HepG2 (cell line): ENCODE data around the gene TADA2B. TPM values are rescaled to one million over a fixed set of nuclear protein-coding genes. Genes with fewer than 3 reads are reported as not detected.

ENCODE experiments used
- BRCA1 ChIP-seq: sonication (generic); formaldehyde crosslinking; IDR thresholded peaks from 2 replicates; pipeline ENCODE4 v1.4.0; 2020; ENCODE audit warnings: missing genetic modification reagents
- BRD4 ChIP-seq: sonication (generic); formaldehyde crosslinking; IDR thresholded peaks from 2 replicates; pipeline ENCODE4 v1.4.0; 2020; ENCODE audit warnings: missing genetic modification reagents
- CBX2 ChIP-seq, 2 experiments: fragments of 200-600 bp in 1 of 2; sonication (generic); formaldehyde crosslinking in 1 of 2; IDR thresholded peaks; 2 replicates each; pipeline versions ENCODE4 v1.7.0 to v1.8.1; 2018 to 2022; ENCODE audit warnings: low read depth in 2 of 2, low read length in 1 of 2, mild to moderate bottlenecking in 1 of 2, missing genetic modification reagents in 1 of 2
- ELF1 ChIP-seq: sonication (generic); formaldehyde crosslinking; IDR thresholded peaks from 2 replicates; pipeline ENCODE4 v1.4.0; 2020; ENCODE audit warnings: missing genetic modification reagents
- ELF3 ChIP-seq: IDR thresholded peaks from 2 replicates; pipeline ENCODE4 v1.6.1; 2016; ENCODE audit warnings: missing genetic modification reagents, missing compliant biosample characterization
- HNF4A ChIP-seq: sonication (generic); formaldehyde crosslinking; IDR thresholded peaks from 2 replicates; pipeline ENCODE4 v1.4.0; 2020; ENCODE audit warnings: missing genetic modification reagents
- KAT2B ChIP-seq: fragments of 150-350 bp; IDR thresholded peaks from 2 replicates; pipeline ENCODE4 v1.6.1; 2014; ENCODE audit warnings: low read depth, low read length, borderline replicate concordance
- KLF6 ChIP-seq: IDR thresholded peaks from 2 replicates; pipeline ENCODE4 v1.8.0; 2016; ENCODE audit warnings: missing biosample characterization, missing genetic modification reagents
- MEF2D ChIP-seq: sonication (generic); formaldehyde crosslinking; IDR thresholded peaks from 2 replicates; pipeline ENCODE4 v1.5.1; 2020; ENCODE audit warnings: mild to moderate bottlenecking, missing genetic modification reagents
- NFKB2 ChIP-seq: sonication (generic); formaldehyde crosslinking; IDR thresholded peaks from 2 replicates; pipeline ENCODE4 v1.4.0; 2020; ENCODE audit warnings: missing genetic modification reagents, borderline replicate concordance
- NR2F2 ChIP-seq: IDR thresholded peaks from 2 replicates; pipeline ENCODE4 v1.6.1; 2012; ENCODE audit warnings: low read depth, inconsistent platforms, borderline replicate concordance
- RBM39 ChIP-seq: fragments of 200-400 bp; formaldehyde crosslinking; IDR thresholded peaks from one replicate; pipeline ENCODE4 v1.6.1; 2018; ENCODE audit warnings: antibody characterized with exemption, mild to moderate bottlenecking, low read depth, low read length; ENCODE audit not compliant: poor library complexity, severe bottlenecking
- SOX6 ChIP-seq, 2 experiments: fragments of 450-650 bp in 1 of 2; sonication (generic) in 1 of 2; formaldehyde crosslinking in 1 of 2; IDR thresholded peaks; 2 replicates each; pipeline versions ENCODE4 v1.4.0 to v1.6.1; 2017 to 2020; ENCODE audit warnings: antibody characterized with exemption in 1 of 2, mild to moderate bottlenecking in 1 of 2, missing genetic modification reagents in 1 of 2
- SPEN ChIP-seq: sonication (generic); formaldehyde crosslinking; IDR thresholded peaks from 2 replicates; pipeline ENCODE4 v1.5.1; 2020; ENCODE audit warnings: low read depth, mild to moderate bottlenecking, missing genetic modification reagents
- ZFY ChIP-seq: sonication (generic); formaldehyde crosslinking; IDR thresholded peaks from 2 replicates; pipeline ENCODE4 v1.4.0; 2020; ENCODE audit warnings: missing genetic modification reagents
- ZNF256 ChIP-seq: sonication (generic); formaldehyde crosslinking; conservative IDR thresholded peaks from 2 replicates; pipeline ENCODE4 v1.4.0; 2020; ENCODE audit warnings: missing genetic modification reagents
- ZNF274 ChIP-seq: sonication (generic); formaldehyde crosslinking; IDR thresholded peaks from 2 replicates; pipeline ENCODE4 v1.5.1; 2020; ENCODE audit warnings: mild to moderate bottlenecking, missing genetic modification reagents
- ZNF644 ChIP-seq: IDR thresholded peaks from 2 replicates; pipeline ENCODE4 v1.6.1; 2016; ENCODE audit warnings: low read depth
- ZNF737 ChIP-seq: sonication (generic); formaldehyde crosslinking; IDR thresholded peaks from 2 replicates; pipeline ENCODE4 v1.5.0; 2020; ENCODE audit warnings: missing genetic modification reagents, mild to moderate bottlenecking, borderline replicate concordance
- ZNF83 ChIP-seq: sonication (generic); formaldehyde crosslinking; IDR thresholded peaks from 2 replicates; pipeline ENCODE4 v1.4.0; 2020; ENCODE audit warnings: missing genetic modification reagents, mild to moderate bottlenecking, borderline replicate concordance
- ZNF878 ChIP-seq: sonication (generic); formaldehyde crosslinking; IDR thresholded peaks from 2 replicates; pipeline ENCODE4 v1.8.1; 2023; ENCODE audit warnings: mild to moderate bottlenecking, missing genetic modification reagents, moderate library complexity
- polyA plus RNA-seq, 8 experiments: library from polyadenylated mRNA; depleted of rRNA in 3 of 8; stranded (reverse) in 7 of 8; unstranded in 1 of 8; fragments of >200 nt; fragmentation: Illumina TruSeq in 4 of 8; extraction: Trizol in 4 of 8; gene quantifications; 2 replicates each; pipeline versions ENCODE4 v1.2.1 to v1.2.3, GENCODE V29; 2011 to 2016; ENCODE audit warnings: low read depth in 4 of 8, missing spikeins in 1 of 8, mixed read lengths in 1 of 8; ENCODE audit not compliant: insufficient read depth in 1 of 8
- total RNA-seq, 5 experiments: library from RNA; depleted of rRNA; stranded (reverse); fragments of >200 nt; fragmentation: Illumina TruSeq; extraction: Trizol; gene quantifications; 2 replicates each; pipeline ENCODE4 v1.2.3, GENCODE V29; 2016; ENCODE audit warnings: low read depth in 1 of 5
- TF ChIP-seq, protein P1 (sequence below): sonication (generic); formaldehyde crosslinking; IDR thresholded peaks from 2 replicates; pipeline ENCODE4 v1.8.0; 2023; ENCODE audit warnings: mild to moderate bottlenecking, missing genetic modification reagents
- TF ChIP-seq, protein P2 (sequence below): sonication (generic); formaldehyde crosslinking; IDR thresholded peaks from 2 replicates; pipeline ENCODE4; 2020; ENCODE audit warnings: missing genetic modification reagents, mild to moderate bottlenecking, borderline replicate concordance
- TF ChIP-seq, protein P3 (sequence below): sonication (generic); formaldehyde crosslinking; IDR thresholded peaks from 2 replicates; pipeline ENCODE4 v1.4.0; 2020; ENCODE audit warnings: mild to moderate bottlenecking, low read depth, missing genetic modification reagents

Gene TADA2B
- total and polyA plus RNA-seq, 2 of the 13 experiments (the other 11 are each of a cell fraction or from before 2014, with no cell fraction given): 4.6 to 8.9 TPM

DNA sequence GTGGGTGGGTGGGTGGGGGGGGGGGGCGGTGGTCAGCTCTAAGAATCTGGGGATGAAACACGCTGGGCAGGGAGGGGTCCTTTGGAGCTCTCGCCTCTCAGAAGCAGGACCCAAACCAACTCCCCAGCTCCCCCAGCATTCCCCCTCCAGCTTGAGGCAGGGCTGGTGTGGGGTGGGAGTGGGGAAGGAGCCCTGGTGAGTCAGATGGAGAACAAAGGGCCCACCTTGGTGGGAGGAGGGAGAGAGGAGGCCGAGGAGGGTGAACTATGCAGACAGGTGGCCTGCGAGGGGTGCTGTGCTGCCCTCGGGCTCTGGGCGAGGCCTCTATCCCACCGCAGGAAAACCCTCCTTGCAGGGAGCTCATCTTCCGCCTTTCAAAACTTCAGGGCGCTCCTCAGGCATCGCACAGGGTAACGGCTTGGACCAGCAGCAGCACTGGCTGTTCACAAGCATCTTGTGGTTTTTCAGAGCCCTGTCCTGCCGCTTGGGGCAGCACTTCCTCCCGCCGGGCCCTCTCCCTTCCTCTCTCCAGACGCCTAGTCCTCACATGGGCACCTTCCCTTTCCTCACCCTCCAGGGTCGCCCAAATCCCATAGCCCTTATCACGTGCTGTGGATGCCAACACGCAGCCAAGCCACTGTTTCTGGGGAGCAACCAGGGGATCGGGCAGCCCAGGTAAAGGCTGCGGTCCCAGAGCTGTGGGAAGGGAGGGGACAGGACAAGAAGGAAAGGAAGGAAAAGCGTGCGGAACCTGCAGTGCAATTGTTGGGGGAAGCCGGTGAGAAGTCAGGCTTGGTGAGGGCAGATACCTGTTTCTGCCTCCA is 58.7 kb downstream of the TADA2B start (continued):
- TF ChIP-seq BRCA1 (CRISPR knock-in tag) (0 out of 2 replicates have a peak, but pooled peaks have one; percentile 24), ZFY (CRISPR knock-in tag) (peak; percentile 55), KLF6 (no peak), ZNF256 (no peak), ZNF274 (0 out of 2 replicates have a peak, but pooled peaks have one; percentile 48), BRD4 (0 out of 2 replicates have a peak, but pooled peaks have one; percentile 20), ZNF737 (CRISPR knock-in tag) (no peak), SOX6 (IDR thresholded peaks at IDR 0.05) (no peak), SOX6 (CRISPR knock-in tag; IDR thresholded peaks at IDR 0.05) (no peak), NR2F2 (no peak), ELF1 (CRISPR knock-in tag) (no peak), NFKB2 (CRISPR knock-in tag) (peak; percentile 88; the same call in 1 of the 2 replicates), ZNF878 (no peak), MEF2D (no peak), SPEN (no peak), ELF3 (CRISPR knock-in tag) (peak; percentile 55), CBX2 (IDR thresholded peaks at IDR 0.05; ENCODE audit: low read depth, low read length) (no peak), CBX2 (CRISPR knock-in tag; IDR thresholded peaks at IDR 0.05; ENCODE audit: low read depth) (no peak), ZNF644 (no peak), RBM39 (no peak), ZNF83 (no peak), HNF4A (CRISPR knock-in tag) (no peak), KAT2B (no peak)
- TF ChIP-seq, protein P1, sequence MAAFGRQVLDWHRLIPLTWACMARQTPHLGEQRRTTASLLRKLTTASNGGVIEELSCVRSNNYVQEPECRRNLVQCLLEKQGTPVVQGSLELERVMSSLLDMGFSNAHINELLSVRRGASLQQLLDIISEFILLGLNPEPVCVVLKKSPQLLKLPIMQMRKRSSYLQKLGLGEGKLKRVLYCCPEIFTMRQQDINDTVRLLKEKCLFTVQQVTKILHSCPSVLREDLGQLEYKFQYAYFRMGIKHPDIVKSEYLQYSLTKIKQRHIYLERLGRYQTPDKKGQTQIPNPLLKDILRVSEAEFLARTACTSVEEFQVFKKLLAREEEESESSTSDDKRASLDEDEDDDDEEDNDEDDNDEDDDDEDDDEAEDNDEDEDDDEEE (CRISPR knock-in tag): no peak
- TF ChIP-seq, protein P2, sequence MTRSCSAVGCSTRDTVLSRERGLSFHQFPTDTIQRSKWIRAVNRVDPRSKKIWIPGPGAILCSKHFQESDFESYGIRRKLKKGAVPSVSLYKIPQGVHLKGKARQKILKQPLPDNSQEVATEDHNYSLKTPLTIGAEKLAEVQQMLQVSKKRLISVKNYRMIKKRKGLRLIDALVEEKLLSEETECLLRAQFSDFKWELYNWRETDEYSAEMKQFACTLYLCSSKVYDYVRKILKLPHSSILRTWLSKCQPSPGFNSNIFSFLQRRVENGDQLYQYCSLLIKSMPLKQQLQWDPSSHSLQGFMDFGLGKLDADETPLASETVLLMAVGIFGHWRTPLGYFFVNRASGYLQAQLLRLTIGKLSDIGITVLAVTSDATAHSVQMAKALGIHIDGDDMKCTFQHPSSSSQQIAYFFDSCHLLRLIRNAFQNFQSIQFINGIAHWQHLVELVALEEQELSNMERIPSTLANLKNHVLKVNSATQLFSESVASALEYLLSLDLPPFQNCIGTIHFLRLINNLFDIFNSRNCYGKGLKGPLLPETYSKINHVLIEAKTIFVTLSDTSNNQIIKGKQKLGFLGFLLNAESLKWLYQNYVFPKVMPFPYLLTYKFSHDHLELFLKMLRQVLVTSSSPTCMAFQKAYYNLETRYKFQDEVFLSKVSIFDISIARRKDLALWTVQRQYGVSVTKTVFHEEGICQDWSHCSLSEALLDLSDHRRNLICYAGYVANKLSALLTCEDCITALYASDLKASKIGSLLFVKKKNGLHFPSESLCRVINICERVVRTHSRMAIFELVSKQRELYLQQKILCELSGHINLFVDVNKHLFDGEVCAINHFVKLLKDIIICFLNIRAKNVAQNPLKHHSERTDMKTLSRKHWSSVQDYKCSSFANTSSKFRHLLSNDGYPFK: peak; percentile 40; the same call in 1 of the 2 replicates
- TF ChIP-seq, protein P3, sequence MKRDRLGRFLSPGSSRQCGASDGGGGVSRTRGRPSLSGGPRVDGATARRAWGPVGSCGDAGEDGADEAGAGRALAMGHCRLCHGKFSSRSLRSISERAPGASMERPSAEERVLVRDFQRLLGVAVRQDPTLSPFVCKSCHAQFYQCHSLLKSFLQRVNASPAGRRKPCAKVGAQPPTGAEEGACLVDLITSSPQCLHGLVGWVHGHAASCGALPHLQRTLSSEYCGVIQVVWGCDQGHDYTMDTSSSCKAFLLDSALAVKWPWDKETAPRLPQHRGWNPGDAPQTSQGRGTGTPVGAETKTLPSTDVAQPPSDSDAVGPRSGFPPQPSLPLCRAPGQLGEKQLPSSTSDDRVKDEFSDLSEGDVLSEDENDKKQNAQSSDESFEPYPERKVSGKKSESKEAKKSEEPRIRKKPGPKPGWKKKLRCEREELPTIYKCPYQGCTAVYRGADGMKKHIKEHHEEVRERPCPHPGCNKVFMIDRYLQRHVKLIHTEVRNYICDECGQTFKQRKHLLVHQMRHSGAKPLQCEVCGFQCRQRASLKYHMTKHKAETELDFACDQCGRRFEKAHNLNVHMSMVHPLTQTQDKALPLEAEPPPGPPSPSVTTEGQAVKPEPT (CRISPR knock-in tag): 0 out of 2 replicates have a peak, but pooled peaks have one; percentile 52
